Activated naive CD8-positive, alpha-beta T cell treated with anti-CD3 and anti-CD28 coated beads, Interleukin-2, amount 10 ng/mL, durations not matched to agents 7 days and 5 days (primary cell): ENCODE measurements around the gene FUZ. TPM values are rescaled to one million over a fixed set of nuclear protein-coding genes. Genes with fewer than 3 reads are reported as not detected.

Experiments used
- ATAC-seq: fragments of 150-1000 bp; cut with Tn5 transposase; one replicate; pipeline ENCODE4 v1.10.0; 2021; ENCODE audit warnings: low read depth, moderate library complexity
- POLR2A ChIA-PET: fragments of 350-600 bp; sonication (Branson Sonifier 250); formaldehyde crosslinking; loops from one replicate; lab custom pipeline; 2021; ENCODE audit warnings: antibody characterized with exemption; lab: Charles Lee
- DNase-seq: peaks from one replicate; pipeline ENCODE4 v3.0.0; 2021
- H3K27ac Mint-ChIP-seq: one replicate; pipeline ENCODE4 v1.8.0; 2022; ENCODE audit warnings: mild to moderate bottlenecking, mixed read lengths
- H3K27me3 Mint-ChIP-seq: one replicate; pipeline ENCODE4 v1.8.0; 2022; ENCODE audit warnings: mild to moderate bottlenecking, moderate library complexity, mixed read lengths
- H3K36me3 Mint-ChIP-seq: one replicate; pipeline ENCODE4 v1.8.0; 2021; ENCODE audit warnings: mild to moderate bottlenecking, mixed read lengths
- H3K4me1 Mint-ChIP-seq: one replicate; pipeline ENCODE4 v1.8.0; 2021; ENCODE audit warnings: mixed read lengths
- H3K4me3 Mint-ChIP-seq: one replicate; pipeline ENCODE4 v1.8.0; 2022; ENCODE audit warnings: mild to moderate bottlenecking, moderate library complexity, mixed read lengths
- H3K9me3 Mint-ChIP-seq: one replicate; pipeline ENCODE4 v1.8.0; 2021; ENCODE audit warnings: mixed read lengths
- total RNA-seq, 2 experiments: library from RNA; stranded (reverse); gene quantifications; one replicate each; pipeline ENCODE4 v1.2.3, GENCODE V29; 2021

FUZ gene
- total RNA-seq, 2 experiments from 2014 or later: 30.0 to 31.3 TPM

DNA sequence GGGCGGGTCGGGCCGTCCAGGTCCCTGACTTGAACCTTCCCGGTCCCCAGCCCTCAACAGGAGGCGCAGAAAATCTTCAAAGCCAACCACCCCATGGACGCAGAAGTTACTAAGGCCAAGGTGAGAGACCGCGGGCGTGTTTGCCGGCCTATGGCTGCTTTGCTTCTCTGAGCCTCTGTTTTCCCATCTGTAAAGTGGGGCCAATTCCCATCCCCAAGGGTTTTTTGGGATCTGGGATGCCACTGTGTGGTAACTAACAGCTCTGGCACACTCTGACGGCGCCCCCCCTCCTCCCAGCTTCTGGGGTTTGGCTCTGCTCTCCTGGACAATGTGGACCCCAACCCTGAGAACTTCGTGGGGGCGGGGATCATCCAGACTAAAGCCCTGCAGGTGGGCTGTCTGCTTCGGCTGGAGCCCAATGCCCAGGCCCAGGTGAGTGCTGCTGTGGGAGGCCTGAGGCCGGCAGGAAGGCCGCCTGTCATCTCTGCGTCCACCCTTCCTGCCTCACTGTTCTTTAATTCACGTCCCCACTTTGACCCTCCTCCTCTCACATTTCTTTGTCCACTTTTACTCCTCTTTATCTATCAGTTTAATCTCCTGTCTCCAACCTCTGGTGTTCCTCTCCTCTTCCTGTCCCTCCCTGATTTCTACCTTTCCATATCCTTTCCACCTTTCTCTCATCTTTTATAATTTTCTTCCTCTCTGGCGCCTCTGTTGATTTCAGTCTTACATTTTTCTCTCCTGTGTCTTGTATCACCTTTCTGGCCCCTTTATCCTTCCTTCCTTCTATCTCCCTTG is 7.1 kb downstream of the FUZ start:
- POLR2A ChIA-PET: no interaction called here
- no peak for ATAC-seq
- Mint-ChIP-seq H3K9me3 (no peaks in the 10 kb centered on the region), H3K36me3 (peaks cover 14% of the 10 kb centered on the region), H3K4me1 (peaks cover 22% of the 10 kb centered on the region), H3K27me3 (no peaks in the 10 kb centered on the region), H3K27ac (peak overlapping the region; percentile 53), H3K4me3 (no peak overlapping the region)
- DNase-seq: no peak

DNA sequence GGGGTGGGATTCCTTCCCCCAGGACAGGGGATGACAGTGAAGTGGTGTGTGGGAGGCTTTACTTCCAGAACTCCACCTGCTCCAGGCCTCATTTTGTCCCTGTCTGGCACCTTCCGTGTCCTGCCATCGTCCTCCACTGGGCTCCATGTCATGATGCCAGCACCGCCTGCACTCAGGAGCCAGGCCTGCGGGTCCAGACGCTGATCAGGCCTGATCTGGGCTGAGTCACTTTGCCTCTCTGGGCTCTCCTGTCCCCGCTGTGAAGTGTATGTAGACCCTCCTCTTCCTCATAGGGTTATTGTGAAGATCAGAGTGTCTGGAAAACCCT is 9.6 kb downstream of the FUZ start:
- ATAC-seq: no peak
- Mint-ChIP-seq H3K4me1 (peaks cover 13% of the 10 kb centered on the region), H3K27me3 (no peaks in the 10 kb centered on the region), H3K27ac (no peak overlapping the region), H3K4me3 (no peak overlapping the region), H3K9me3 (no peaks in the 10 kb centered on the region), H3K36me3 (peaks cover 12% of the 10 kb centered on the region)
- DNase-seq: no peak
- POLR2A ChIA-PET: no interaction called here

DNA sequence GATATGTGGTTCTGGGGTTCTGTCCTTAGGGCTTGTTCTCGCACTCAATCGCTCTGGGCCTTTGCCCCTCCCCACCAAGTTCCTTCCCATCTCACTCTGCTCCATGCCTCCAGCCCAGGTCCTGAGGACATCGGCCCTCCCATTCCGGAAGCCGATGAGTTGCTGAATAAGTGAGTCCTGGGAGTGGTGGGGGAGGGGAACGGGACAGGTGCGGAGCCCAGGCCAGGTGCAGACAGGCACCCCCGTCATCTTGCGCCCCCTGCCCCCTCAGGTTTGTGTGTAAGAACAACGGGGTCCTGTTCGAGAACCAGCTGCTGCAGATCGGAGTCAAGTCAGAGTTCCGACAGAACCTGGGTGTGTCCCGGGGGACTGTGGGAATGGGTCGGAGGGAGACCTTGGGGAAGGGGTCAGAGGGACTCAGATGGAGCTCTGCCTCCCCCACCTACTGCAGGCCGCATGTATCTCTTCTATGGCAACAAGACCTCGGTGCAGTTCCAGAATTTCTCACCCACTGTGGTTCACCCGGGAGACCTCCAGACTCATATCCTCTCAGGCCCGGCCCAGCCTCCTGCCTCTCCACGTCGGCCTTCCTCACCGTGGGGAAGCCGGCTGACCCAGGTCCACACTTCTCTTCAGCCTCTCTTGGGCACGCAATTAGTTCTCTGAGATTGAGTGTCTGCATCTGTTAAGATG is 10.1 kb downstream of the FUZ start:
- H3K27me3 Mint-ChIP-seq: no peaks in the 10 kb centered on the region
- no peak overlapping the region for H3K27ac Mint-ChIP-seq
- no peak overlapping the region for H3K4me3 Mint-ChIP-seq
- POLR2A ChIA-PET: no interaction called here
- ATAC-seq (no peak), DNase-seq (no peak)
- H3K4me1 Mint-ChIP-seq: peaks cover 13% of the 10 kb centered on the region
- no peaks in the 10 kb centered on the region for H3K9me3 Mint-ChIP-seq
- H3K36me3 Mint-ChIP-seq: peaks cover 12% of the 10 kb centered on the region

DNA sequence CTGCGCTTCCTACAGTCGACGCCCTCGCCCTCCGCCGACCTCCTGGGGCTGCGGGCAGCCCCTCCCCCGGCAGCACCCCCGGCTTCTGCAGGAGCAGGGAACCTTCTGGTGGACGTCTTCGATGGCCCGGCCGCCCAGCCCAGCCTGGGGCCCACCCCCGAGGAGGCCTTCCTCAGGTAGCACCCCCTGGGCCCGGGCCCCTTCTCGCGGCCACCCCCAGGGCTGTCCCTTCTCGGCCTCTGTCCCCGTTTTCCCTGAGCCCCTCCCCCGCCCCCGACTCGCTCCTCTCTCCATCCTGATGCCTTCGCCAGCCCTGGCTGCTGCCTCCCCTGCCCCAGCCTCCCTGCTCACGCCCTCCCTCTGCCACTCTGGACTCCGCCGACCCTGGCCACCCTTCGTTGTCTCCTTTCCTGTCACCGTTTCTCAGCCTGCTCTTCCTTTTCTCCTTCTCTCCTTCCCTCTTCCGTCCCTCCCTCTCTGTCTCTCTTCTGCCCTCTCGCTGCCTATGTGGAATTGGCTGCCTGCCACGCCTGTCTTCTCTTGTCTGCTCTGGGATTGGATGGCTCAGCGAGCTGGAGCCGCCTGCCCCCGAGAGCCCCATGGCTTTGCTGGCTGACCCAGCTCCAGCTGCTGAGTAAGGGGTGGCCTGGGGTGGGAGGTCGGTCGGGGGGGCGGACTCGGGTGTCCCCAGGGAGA is 11.0 kb downstream of the FUZ start:
- H3K4me3 Mint-ChIP-seq: no peak overlapping the region
- H3K36me3 Mint-ChIP-seq: peaks cover 12% of the 10 kb centered on the region
- no peak overlapping the region for H3K27ac Mint-ChIP-seq
- no peak for ATAC-seq
- POLR2A ChIA-PET: no interaction called here
- no peak for DNase-seq
- H3K27me3 Mint-ChIP-seq: no peaks in the 10 kb centered on the region
- no peaks in the 10 kb centered on the region for H3K9me3 Mint-ChIP-seq
- H3K4me1 Mint-ChIP-seq: peaks cover 5% of the 10 kb centered on the region

DNA sequence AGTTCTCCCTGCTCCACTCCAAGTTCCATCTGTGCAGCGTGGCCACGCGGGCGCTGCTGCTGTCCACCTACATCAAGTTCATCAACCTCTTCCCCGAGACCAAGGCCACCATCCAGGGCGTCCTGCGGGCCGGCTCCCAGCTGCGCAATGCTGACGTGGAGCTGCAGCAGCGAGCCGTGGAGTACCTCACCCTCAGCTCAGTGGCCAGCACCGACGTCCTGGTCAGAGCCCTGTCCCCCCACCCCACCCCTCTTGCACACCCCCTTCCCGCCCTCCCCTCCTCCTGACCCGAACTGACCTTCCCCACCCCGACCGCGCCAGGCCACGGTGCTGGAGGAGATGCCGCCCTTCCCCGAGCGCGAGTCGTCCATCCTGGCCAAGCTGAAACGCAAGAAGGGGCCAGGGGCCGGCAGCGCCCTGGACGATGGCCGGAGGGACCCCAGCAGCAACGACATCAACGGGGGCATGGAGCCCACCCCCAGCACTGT is 11.6 kb downstream of the FUZ start:
- Mint-ChIP-seq H3K27me3 (no peaks in the 10 kb centered on the region), H3K9me3 (no peaks in the 10 kb centered on the region), H3K4me1 (peaks cover 4% of the 10 kb centered on the region), H3K4me3 (no peak overlapping the region), H3K36me3 (peaks cover 12% of the 10 kb centered on the region), H3K27ac (no peak overlapping the region)
- no peak for DNase-seq
- POLR2A ChIA-PET: no interaction called here
- ATAC-seq: no peak

DNA sequence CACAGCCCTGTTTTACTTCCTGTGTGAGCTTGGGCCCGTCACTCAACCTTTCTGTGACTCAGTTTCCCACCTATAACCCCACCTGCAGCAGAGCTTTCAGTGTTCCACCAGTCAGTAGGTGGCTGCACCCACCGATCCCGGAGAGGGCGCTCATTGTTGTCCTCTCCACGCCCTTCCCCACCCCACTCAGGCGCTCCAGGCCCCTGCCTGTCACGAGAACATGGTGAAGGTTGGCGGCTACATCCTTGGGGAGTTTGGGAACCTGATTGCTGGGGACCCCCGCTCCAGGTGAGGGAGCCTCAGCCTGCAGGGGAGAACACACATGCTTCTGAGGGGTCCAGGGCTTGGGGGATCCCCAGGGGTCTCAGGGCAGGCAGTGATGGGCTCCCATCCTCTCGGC is 12.3 kb downstream of the FUZ start:
- peaks cover 10% of the 10 kb centered on the region for H3K36me3 Mint-ChIP-seq
- no peak overlapping the region for H3K27ac Mint-ChIP-seq
- no peaks in the 10 kb centered on the region for H3K27me3 Mint-ChIP-seq
- ATAC-seq (no peak), DNase-seq (no peak)
- no peaks in the 10 kb centered on the region for H3K9me3 Mint-ChIP-seq
- no peaks in the 10 kb centered on the region for H3K4me1 Mint-ChIP-seq
- H3K4me3 Mint-ChIP-seq: no peak overlapping the region
- POLR2A ChIA-PET: no interaction called here

DNA sequence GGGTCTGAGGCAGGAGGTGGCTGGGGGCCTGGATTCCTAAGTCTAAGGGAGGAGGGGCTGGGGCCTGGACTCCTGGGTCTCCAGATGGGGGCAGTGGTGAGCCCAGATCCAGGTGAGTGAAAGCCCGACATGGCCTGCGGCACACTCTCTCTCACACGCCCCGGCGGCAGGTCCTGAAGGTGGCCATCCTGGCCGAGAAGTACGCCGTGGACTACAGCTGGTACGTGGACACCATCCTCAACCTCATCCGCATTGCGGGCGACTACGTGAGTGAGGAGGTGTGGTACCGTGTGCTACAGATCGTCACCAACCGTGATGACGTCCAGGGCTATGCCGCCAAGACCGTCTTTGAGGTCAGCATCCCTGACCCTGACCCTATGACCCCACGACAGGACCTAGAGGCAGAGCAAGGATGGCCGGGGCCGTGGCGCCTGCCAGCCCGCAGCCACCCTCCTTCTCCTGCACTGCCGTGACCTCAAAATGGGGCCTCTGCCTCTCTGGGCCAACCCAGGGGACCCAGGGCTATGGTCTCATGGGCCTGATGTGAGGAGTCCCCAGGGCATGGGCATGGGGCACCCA is 13.2 kb downstream of the FUZ start:
- Mint-ChIP-seq H3K27me3 (no peaks in the 10 kb centered on the region), H3K9me3 (no peaks in the 10 kb centered on the region), H3K36me3 (peaks cover 10% of the 10 kb centered on the region), H3K4me3 (no peak overlapping the region), H3K4me1 (no peaks in the 10 kb centered on the region), H3K27ac (no peak overlapping the region)
- no peak for DNase-seq
- POLR2A ChIA-PET: no interaction called here
- ATAC-seq: no peak

DNA sequence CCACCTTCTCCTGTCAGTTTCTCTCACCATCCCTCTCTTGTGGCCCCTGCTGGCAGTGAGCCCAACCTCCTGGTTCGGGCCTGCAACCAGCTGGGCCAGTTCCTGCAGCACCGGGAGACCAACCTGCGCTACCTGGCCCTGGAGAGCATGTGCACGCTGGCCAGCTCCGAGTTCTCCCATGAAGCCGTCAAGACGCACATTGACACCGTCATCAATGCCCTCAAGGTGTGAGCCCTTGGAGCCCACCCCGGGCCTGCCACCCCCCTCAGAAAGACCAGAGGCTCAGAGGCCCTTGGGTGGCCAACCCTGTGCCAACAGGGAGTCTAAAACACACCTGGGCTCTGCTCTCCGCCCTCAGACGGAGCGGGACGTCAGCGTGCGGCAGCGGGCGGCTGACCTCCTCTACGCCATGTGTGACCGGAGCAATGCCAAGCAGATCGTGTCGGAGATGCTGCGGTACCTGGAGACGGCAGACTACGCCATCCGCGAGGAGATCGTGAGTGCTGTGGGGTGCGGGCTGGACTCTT is 13.8 kb downstream of the FUZ start:
- H3K36me3 Mint-ChIP-seq: peaks cover 10% of the 10 kb centered on the region
- H3K27me3 Mint-ChIP-seq: no peaks in the 10 kb centered on the region
- ATAC-seq: no peak
- no peak overlapping the region for H3K27ac Mint-ChIP-seq
- DNase-seq: no peak
- POLR2A ChIA-PET: no interaction called here
- H3K4me1 Mint-ChIP-seq: no peaks in the 10 kb centered on the region
- H3K9me3 Mint-ChIP-seq: no peaks in the 10 kb centered on the region
- no peak overlapping the region for H3K4me3 Mint-ChIP-seq

DNA sequence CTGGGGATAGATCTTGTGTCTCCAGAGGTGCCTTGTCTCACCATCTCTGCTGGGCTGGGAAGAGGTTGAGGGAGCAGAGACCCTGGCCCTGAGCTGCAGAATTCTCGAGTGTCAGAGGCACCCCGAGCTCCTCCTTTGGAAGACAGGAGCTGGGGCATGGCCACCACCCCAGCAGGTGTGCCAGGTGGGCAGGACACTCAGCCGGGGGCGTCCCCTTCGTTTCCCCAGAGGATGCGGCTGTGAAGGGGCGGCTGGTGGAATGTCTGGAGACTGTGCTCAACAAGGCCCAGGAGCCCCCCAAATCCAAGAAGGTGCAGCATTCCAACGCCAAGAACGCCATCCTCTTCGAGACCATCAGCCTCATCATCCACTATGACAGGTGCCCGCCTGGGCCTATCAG is 14.5 kb downstream of the FUZ start:
- Mint-ChIP-seq H3K27ac (no peak overlapping the region), H3K27me3 (no peaks in the 10 kb centered on the region), H3K36me3 (peaks cover 9% of the 10 kb centered on the region), H3K9me3 (no peaks in the 10 kb centered on the region), H3K4me3 (no peak overlapping the region), H3K4me1 (no peaks in the 10 kb centered on the region)
- POLR2A ChIA-PET: no interaction called here
- DNase-seq: no peak
- no peak for ATAC-seq

DNA sequence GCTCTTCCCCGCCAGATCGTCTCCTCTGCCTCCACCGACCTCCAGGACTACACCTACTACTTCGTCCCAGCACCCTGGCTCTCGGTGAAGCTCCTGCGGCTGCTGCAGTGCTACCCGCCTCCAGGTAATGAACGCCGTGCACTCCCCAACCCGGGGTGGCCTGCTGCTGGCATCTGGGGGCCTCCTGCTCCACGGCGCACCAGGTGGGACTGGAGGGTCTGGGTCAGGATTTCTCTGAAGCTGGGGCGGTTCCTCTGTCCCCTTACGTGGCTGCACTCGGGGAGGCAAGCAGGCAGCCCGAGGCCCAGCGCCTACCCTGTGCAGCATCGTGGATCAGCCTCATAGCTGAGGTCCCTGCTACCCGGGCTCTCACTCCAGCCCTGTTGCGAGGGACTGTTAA is 17.5 kb downstream of the FUZ start:
- Mint-ChIP-seq H3K4me3 (no peak overlapping the region), H3K27me3 (no peaks in the 10 kb centered on the region), H3K36me3 (peaks cover 9% of the 10 kb centered on the region), H3K27ac (no peak overlapping the region), H3K9me3 (no peaks in the 10 kb centered on the region), H3K4me1 (no peaks in the 10 kb centered on the region)
- POLR2A ChIA-PET: no interaction called here
- no peak for ATAC-seq
- no peak for DNase-seq

DNA sequence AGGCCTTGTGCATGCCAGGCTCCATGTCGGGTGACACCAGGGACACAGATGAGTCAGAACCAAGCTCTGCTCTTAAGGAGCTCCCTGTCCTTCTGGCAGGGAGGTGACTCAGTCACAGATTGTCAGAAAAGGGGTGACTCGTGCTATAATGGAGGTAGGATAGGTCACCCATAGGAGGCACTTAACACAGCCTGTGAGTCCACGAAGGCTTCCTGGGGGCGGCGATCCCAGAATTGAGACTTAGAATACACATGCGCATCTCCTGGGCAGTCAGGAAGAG is 19.6 kb downstream of the FUZ start:
- peaks cover 12% of the 10 kb centered on the region for H3K36me3 Mint-ChIP-seq
- no peak overlapping the region for H3K27ac Mint-ChIP-seq
- DNase-seq (no peak), ATAC-seq (no peak)
- no peaks in the 10 kb centered on the region for H3K4me1 Mint-ChIP-seq
- H3K4me3 Mint-ChIP-seq: no peak overlapping the region
- no peaks in the 10 kb centered on the region for H3K27me3 Mint-ChIP-seq
- POLR2A ChIA-PET: no interaction called here
- H3K9me3 Mint-ChIP-seq: no peaks in the 10 kb centered on the region

DNA sequence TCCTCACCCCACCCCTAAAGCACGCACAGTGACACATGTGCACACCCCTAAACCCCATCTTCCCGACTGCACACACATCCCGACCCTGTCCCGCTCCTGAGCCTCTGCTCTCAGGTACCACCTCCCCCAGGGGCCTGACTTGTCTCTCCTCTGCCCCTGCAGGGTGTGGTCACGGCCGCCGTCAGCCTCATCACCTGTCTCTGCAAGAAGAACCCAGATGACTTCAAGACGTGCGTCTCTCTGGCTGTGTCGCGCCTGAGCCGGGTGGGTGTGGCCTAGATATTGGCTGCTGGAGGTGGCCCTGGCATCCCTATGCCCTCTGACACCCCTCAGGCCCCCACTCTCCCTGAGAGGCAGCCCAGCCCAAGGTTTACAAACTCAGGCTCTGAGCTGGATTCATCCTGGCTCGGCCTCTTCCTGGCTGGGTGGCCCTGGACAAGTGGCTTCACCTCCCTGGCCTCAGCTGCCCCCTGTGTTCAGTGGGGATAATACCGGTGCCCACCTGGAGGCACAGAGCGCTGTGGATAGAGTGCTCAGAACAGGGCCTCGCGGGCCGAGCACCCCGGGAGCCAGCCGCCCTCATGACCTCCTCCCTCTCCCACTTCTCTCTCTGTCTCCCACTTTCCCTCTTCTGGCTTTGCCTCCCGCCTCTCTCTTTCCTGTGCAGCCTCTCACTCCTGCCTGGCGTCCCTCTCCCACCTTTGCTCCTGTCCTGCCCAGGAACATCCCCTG is 20.1 kb downstream of the FUZ start:
- Mint-ChIP-seq H3K4me3 (no peak overlapping the region), H3K27me3 (no peaks in the 10 kb centered on the region), H3K4me1 (no peaks in the 10 kb centered on the region), H3K36me3 (peaks cover 12% of the 10 kb centered on the region), H3K27ac (no peak overlapping the region), H3K9me3 (no peaks in the 10 kb centered on the region)
- DNase-seq (no peak), ATAC-seq (no peak)
- POLR2A ChIA-PET: no interaction called here

DNA sequence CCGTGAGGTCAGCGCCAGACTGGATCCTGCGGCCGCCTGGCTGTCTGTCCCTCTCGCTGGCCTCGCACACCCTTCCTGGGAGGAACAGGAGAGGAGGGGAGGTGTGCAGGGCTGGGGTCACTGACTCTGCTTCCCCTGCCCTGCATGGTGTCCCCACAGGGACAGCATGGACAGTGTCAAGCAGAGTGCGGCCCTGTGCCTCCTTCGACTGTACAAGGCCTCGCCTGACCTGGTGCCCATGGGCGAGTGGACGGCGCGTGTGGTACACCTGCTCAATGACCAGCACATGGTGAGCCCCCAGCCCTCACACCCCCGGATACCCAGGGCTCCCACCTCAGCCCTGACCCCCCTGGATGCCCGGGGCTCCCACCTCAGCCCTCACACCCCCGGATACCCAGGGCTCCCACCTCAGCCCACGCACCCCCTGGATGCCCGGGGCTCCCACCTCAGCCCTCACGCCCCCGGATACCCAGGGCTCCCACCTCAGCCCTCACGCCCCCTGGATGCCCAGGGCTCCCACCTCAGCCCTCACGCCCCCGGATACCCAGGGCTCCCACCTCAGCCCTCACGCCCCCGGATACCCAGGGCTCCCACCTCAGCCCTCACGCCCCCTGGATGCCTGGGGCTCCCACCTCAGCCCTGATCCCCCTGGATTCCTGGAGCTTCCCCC is 21.2 kb downstream of the FUZ start:
- H3K4me1 Mint-ChIP-seq: no peaks in the 10 kb centered on the region

More for the DNA sequence above, 21.2 kb downstream of the FUZ start:
- Mint-ChIP-seq H3K36me3 (peaks cover 12% of the 10 kb centered on the region), H3K9me3 (no peaks in the 10 kb centered on the region), H3K27me3 (no peaks in the 10 kb centered on the region), H3K27ac (no peak overlapping the region), H3K4me3 (no peak overlapping the region)
- DNase-seq (no peak), ATAC-seq (no peak)
- POLR2A ChIA-PET: no interaction called here
